ENCODE measurements around the gene AMD1.

The AMD1 gene

DNA sequence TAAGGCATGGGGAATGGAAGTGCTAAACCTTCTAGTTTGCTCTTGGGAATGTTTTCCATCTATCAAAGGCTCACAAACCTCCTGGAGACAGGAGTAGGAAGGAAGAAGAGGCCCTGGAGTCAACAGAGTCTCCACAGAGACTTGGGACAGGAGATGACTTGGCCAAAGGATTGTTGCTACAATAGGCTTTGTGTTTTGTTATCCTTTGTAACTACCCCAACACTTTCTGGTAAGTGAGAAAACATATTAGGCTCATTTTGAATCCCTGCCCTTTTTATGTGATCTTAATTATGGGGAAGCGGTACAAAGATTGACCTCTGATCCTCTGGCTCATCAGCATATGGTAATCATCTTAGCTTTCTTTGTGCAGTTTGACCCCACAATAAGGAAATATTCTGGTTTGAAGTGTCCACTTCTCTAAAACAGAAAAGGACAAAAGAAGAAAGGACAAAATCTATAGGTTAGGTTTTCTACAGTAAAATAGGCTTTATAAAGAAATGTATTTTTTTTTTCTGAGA is 59.9 kb downstream of the AMD1 start:
- no peak for DNase-seq

GRCh38 chr6:110935171-110935570 is 60.6 kb downstream of the AMD1 start:
- DNase-seq, result no peak

DNA sequence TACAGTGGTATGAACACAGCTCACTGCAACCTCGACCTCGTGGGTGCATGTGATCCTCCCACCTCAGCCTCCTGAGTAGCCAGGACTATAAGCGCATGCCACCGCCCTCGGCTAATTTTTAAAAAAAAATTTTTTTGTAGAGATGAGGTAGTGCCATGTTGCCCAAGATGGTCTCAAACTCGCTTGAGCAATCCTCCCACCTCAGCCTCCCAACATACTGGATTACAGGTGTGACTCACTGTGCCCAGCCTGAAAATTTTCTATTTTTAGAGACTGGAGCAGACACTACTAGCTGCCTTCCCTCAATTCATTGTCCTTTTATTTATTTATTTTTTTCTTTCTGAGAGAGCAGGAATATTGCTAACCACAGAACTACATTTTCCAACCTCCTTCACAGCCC is 63.6 kb downstream of the AMD1 start:
- no peak for DNase-seq

DNA sequence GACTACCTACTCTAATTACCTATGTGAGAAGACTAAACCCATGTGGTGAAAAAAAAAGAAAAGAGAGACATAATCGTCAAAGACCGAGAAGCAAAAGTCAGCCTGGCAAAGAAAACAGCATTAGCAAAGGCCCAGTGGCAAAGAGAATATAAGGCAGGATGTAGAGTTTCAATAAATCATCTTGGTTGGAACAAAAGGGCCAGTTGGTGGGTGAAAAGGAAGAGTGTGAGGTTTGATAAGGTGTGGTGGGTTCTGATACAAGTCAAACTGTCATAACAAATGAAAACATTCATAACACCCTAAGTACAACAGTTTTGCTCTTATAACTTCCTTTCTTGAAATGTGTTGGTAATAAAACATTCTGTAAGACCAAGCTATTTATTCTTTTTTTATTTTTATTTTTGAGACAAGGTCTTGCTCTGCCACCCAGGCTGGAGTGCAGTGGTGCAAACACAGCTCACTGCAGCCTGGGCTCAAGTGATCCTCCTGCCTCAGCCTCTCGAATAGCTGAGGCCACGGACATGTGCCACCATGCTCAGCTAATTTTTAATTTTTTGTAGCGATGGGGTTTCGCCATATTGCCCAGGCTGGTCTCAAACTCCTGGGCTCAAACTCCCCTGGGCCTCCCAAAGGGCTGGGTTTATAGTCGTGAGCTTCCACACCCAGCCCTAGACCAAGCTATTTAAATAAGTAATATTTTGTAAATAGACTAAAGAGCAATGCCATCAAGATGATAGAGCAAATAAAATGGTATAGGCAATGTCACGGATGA is 65.0 kb downstream of the AMD1 start:
- no peak for DNase-seq

- peak in 15 of 58 donors; percentile 2 to 50 (median 15) for DNase-seq
Measured at GRCh38 chr6:110944681-110945151, 70.1 kb downstream of the AMD1 start.
